ENCODE results near the gene SLC13A4.
"Not testable (repeated sequence)": the region's sequence is repeated elsewhere in the genome, so short reads cannot be mapped to it uniquely, and the experiment has no call there.

Gene SLC13A4

DNA sequence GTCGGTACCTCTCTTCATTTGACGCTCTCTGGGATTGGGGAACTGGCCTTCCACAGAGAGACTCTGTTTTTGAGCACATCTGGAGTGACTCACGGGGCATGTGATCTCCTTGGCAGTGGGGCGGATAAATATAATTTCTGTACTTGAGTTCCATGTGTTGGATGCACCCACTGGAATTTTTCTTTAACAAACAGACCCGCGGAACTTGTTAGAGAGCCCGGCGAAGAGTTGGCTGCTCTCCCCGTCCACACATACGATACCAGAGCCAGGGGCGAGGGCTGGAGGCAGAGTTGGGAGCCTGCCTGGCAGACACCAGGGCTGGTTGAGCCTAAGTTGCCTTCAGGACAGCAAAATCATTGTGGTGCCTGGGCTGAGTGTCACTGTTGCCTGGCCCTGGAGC is 20.8 kb upstream of the SLC13A4 start, which contains the start of gene FAM180A:
Gene FAM180A (minus strand): TSS at position 44 of the 400 bp plus-strand sequence. CDS start 233 bp downstream, outside the sequence.
- DNase-seq (ENCODE audit: low spot score) = no peak

DNA sequence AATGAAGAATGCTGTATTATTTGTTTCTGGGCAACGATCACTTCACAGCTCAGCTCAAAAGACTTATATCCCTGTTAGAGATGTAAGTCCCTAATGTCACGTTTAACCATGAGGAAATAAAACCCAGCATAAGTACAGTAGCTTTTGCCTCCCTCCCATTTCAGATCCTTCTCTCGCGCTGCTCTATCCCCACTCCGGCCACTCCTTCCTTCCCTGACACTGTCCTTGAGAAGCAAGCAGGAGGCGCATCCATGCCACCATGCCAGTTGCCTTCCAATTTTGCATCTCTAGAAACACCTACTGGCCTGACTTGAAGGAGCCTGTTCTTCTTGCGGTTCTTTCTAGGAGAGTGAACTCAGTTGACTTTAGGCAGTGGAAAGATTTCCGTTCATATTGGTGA is 19.4 kb upstream of the SLC13A4 start:
- DNase-seq (ENCODE audit: low spot score) = no peak

DNA sequence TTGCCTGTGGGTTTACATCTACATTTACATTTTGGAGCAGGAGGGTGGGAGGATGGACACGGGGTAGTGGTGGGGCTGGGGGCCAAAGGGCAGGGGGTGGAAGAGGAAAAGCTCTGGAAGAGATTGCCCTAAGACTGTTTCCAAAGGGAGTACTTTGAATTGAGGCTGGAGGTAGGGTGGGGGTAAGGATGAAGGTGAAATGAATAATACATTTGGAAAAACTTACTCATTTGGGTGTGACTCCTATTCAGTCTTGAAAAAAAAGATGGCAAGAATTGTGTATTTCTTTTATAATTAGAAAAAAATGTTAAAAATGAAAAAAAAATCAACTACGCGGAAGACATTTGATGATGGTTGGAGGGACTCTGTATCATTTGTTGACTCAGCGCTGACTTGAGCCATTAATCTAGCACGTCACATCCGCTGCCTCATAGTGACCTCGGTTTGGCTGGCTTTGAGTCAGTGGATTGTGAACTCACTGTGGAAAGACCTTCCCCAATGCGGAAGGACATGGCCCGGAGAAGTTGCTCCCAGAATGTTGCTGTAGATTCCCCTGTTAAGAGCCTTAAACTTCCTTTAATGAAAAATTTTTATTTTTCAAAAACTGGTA is 17.8 kb upstream of the SLC13A4 start:
- DNase-seq (ENCODE audit: low spot score) = no peak

DNA sequence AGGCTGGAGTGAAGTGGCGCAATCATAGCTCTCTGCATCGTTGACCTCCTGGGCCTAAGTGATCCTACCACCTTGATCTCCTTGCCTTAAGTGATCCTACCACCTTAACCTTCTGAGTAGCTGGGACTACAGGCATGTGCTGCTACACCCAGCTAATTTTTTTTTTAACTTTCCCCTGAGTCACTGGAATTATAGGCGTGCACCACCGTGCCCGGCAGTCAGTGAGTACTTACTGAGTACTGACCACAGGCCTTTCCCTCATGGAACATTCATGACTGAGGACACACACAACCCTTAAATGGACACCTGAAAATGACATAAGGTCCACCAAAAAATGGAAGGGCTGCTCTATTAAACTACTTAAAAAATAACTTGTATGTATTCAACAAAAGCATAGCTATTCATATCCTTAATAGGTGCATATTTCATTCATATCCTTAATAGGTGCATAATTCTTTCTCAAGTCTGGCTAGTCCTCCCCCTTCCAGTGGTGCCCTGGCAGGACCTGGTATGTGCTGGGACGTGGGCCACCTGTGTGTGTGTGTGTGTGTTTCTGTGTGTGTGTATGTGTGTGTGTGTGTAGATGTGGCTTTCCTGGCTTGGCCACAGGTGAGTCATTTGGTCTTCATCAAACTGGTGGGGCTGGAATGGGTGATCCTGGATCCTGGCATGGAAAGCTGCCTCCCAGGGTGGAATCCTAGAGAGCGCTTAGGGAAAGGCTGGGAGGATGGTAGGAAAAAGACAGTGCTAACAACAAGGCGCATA is 17.1 kb upstream of the SLC13A4 start:
- DNase-seq (ENCODE audit: low spot score) = peak; percentile 19

DNA sequence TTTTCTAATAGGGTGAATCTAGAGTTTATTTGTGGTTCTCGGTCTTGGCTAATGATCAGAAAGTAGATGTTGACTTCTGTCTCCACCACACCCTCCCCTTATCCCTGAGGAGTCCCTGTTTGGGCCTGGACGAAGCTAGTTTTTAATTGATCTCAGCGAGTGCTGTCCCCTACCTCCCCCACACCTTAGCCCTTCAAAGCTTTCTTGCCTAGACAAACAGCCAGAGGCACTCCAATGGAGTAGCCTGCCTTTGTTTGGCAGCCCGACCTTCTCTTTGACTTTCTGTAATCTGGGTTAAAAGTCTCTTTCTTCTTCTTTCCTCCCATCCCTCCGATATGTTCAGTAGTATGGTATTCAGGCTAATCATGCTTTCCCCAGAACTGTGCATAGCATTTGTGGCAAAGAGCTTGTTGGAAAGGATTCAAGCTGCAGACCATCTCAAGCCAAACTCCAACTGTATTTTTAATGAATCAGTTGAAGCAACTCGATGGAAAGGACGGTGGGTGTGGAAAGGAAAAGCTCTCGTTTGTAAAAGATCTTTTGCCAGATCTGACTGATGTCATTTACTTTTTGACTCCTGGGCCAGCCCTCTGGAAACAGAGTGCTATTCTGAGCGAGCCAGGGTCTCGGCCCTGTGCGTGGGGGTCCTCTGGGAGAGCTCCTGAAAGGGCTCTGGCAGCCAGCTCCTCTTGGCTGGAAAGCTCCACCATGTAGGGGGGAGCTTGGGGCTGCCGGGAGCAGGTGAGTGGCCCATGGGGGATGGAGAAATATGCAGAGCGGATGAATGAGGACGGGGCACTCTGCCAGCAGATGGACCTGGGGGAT is 16.1 kb upstream of the SLC13A4 start:
- DNase-seq (ENCODE audit: low spot score) = no peak

DNA sequence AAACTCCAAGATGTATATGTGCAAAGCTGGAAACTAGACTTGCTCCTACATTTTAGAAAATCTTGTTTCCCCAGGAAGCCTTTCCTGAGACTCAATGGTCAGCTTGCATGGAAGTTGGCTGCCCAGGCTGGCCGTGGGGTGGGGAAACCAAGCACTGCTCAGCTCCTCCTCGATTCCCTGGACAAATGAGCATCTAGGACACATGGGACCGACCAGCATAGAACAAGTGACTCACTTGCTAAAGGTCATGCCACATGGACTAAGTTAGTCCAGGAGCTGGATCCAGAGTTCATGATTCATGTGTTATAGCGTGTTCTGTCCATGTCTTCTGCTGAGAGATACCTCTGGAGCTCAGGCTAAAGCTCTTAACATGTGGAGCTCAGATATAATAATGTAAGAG is 14.4 kb upstream of the SLC13A4 start:
- no peak for DNase-seq (ENCODE audit: low spot score)

DNA sequence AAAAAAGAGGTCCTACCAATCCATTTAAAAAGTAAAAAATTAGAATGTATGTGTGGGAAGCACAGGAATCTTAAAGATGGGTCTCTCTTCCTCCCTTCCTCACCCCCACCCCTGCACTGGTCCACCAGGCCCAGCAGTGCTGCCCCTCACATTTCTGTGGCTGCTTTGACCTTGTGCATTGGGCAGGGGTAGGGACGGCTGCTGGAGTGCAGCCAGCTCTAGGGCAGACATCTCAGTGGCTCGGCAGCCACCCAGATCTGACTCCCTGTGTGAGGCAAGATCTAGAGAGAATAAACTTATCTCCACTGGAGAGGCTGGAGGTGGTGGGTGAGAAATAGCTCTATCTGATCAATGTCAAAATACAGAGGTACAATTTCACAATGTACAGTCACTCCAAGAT is 13.9 kb upstream of the SLC13A4 start:
- DNase-seq (ENCODE audit: low spot score) = no peak

DNA sequence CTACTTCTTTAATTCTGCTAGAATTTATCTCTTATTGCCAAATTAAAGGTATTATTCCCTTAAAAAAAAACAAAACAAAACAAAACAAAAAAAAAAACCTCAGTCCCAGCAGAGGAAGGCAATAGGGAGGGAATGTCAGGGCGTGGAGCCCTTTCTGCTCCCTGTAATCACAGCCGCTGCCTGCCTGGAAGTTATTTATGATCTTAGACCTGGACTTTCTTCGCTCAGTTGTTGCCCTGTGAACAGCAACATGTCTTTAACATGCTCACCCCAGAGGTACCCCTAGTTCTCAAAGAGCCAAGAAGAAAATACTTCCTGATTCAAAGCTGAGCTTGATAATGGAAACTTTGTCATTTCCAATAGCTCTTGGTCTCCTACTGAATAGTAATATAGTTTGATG is 12.9 kb upstream of the SLC13A4 start:
- no peak for DNase-seq (ENCODE audit: low spot score)

DNA sequence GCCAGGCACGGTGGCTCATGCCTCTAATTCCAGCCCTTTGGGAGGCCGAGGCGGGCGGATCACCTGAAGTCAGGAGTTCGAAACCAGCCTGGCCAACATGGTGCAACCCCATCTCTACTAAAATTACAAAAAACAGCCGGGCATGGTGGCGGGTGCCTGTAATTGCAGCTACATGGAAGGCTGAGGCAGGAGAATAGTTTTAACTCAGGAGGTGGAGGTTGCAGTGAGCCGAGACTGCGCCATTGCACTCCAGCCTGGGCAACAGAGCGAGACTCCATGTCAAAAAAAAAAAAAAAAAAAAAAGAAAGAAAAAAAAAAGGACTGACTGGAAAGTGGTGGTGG is 9.3 kb upstream of the SLC13A4 start:
- not testable (repeated sequence) for DNase-seq (ENCODE audit: low spot score)

DNA sequence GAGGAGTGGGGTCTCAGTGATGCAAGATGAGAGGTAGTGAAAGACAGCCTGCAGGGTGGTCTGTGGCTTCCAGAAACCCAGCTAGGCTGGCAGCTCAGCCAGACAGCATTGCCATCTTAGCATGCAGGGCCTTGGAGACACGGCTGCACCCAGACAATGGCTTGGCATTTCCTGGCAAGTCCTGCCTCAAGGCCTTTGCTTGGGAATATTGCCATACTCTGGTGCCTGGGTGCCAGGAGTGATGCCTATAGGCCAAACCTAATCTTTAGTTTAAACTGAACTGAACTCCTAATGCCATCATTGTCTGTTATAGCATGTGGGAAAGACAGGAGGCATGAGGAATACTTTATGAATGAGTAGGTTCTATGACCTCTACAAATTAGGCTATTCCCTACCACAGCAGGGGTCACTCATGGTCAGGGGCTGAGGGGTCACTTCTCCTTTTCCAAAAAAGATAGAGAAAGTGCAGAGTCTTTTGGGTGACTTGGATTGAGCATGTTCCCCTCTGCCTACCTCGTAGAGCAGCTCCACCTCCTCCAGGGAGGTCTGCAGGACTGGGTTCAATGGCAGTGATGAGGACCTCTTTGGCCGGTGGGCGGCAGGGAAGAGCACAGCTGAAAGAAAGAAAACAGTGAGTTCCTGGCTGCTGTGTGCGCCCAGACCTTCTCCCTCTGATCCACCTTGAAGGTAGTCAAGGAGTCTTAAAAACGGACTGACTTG is 8.8 kb upstream of the SLC13A4 start:
- no peak for DNase-seq (ENCODE audit: low spot score)

DNA sequence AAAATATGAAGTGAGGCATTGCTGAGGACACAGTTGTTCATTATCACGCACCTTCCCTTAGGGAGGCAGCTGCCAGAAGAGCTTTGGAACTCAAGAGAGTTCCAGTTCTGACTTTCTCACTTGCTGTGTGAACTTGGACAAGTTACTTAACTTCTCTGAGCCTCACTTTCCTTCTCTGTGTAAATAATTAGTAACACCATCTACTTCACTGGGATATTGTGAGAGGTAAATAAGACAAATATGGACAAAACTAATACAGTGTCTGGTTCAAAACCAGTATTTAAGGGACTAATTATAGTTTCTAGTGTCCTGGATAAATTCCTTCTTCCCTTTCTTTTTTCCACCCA is 6.3 kb upstream of the SLC13A4 start:
- DNase-seq (ENCODE audit: low spot score) = no peak

DNA sequence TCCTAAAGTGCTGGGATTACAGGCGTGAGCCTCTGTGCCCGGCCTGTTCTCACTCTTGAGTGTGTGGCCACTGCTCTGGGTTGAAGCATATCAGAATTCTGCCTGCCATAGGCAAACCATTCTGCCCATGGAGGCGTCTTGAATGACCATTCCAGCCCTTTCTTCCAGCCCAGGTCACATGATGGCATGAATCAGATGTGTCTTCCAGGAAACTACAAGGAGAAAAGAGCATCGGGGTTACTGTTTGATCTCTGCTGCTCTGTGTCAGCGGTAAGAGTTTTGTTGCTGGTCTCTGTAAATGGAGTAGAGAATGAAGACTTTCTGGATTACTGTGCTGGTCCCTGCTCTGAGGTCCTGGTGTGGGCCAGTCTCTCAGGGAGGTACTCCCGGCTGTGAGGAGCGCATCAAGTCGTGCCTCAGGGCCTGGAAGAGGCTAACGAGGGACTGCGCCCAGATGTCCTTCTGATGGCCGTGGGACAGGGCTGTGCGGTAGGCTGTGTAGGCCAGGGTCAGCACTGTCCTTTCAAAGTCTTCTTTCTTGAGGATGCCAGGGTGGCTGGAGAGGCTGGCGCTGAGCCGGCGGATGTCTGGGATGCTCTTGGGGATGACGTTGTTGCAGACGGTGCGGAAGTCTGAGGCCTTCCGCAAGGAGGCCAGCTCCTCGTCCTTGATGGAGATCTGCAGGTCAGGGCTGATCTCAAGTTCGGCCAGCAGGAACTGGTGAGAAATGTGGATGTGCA is 5.8 kb upstream of the SLC13A4 start:
- no peak for DNase-seq (ENCODE audit: low spot score)

DNA sequence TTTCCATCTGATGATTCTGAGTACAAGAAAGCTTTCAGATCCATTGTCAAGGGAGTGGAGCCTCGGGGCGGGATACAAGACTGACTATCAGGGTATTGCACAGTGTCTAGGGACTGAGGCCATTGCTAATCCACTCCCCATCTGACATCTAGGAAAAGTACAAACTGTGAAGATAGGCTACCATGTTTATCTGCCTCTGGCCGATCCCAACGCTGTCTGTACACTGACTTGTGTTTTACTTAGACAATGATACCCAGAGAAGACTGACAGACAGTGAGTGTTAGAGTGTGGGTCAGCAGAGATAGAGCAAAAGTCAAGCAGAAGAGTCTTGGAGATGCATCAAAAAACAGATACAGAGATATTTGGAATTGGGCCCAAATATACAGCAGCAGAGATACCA is 3.1 kb upstream of the SLC13A4 start:
- no peak for DNase-seq (ENCODE audit: low spot score)

DNA sequence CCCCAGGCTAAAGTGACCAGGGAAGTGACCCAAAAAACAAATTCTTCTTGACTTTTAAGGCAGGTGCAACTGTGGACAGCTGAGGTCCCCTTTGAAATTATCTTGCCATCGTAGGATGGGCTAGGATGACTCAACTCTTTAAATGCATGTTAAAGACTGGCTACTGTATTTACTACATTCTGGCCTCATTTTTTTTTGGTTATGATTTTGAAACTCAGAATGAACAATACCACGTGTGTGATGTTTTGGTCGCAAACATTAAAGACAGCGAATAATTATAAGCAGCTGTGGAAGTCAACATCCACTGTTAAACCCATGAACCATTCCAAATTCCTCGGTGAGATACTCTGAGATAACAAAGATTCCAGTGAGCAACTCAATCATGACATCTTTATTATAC is 1.2 kb upstream of the SLC13A4 start:
- no peak for DNase-seq (ENCODE audit: low spot score)

DNA sequence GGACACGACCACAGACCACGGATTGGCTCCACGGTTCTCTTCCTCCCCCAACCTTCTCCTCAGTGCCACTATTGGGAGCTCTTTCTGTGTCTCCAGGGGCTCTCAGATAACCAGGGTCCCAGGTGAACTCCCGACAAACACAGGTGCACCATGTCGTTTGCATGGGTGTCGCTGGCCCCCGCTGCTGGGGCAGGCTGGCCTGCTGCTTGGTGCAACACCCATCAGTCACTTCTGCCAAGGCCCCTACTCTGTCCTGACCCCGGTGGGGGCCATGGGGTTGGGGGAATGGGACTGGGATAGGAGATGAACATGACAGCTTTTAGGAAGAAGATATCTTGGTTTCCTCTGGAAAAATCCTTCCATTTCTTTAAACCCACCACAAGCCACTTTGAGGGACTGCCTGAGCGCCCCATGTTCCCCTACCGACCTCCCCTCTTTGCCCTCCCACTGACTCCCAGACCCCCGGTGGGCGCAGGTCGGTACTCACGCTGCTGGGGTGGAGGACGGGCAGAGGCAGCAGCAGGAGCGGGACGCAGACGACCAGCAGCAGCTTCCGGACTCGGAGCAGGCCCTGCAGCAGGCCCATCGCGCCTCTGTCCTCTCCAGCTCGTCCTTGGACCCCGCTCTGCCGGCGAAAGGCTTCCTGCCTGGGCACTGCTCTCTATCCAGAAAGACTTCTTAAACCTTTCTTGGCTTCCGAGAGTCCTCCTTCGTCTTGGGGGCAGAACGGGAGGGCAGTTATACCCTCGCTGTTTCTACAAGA is 894 bp downstream of the SLC13A4 start:
- no peak for DNase-seq (ENCODE audit: low spot score)

DNA sequence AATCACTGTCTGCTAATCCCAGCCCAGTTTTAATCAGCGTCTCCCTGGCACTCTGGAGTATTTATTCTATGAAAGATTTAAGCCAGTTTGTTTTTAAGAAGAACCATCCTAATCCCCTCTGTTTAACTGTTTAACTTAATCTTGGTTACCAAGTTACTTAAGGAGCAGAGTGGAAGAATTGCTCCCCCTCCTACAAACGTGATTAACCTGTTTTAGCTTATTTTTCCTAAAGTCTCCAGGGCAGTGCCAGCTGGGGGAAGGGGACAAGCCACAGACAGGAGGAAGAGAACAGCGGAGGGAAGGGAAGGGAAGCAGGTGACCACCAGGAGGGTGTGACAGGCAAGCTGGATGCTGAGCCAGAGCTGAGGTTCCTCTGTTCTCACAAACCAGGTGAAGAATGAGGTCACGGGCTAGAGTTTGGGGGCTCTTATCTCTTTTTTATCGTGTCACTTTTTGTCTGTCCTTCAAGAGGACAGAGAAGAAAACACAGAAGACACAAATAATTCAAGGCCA is 1.7 kb downstream of the SLC13A4 start:
- DNase-seq (ENCODE audit: low spot score) = no peak

DNA sequence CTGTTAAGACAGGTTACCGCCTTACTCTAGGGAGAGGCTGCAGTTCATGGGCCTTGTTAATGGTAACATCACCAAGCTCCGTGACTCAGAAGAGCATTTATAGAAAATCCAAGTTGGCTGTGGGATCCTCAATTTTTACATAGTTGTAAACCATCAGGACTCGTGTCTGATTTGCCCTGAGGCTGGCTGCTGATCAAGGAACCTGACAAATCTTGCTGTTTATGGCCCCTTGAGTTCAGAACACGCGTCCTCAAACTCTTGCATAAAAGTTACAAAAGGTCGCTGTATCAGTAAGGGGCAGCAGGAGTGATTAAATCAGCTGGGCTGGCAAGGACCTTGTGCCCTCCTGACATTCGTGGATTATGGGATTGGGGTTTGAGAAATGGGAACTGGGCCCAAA is 4.6 kb downstream of the SLC13A4 start:
- no peak for DNase-seq (ENCODE audit: low spot score)

DNA sequence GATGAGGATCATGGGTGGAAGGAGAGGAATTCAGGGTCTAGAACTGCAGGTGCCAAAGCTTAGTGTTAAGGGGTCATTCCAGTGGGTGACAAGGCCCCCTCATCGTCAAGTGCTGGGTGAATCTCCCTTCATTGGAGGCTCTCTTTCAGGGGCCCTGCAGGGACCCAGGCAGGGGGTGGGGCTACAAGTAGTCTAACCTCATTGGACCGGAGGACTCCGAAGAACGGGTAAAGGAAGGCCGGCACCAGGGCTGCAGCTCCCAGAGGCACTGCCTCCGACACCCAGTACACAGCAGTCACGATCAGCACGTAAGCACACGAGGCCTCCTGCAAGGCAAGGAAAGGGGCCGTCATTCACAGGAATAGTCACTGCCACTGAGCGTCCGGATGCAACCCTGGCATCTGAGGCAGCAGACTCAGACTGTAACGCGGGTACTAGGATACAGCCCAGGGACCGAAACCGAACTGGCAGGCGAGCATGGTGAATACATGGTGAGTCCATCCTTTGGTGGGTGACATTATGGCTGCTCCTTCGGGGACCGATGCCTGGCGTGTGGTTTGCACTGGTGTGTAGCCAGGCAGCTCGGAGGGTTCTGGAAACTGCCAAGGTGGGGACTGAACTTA is 6.7 kb downstream of the SLC13A4 start:
- DNase-seq (ENCODE audit: low spot score) = no peak

DNA sequence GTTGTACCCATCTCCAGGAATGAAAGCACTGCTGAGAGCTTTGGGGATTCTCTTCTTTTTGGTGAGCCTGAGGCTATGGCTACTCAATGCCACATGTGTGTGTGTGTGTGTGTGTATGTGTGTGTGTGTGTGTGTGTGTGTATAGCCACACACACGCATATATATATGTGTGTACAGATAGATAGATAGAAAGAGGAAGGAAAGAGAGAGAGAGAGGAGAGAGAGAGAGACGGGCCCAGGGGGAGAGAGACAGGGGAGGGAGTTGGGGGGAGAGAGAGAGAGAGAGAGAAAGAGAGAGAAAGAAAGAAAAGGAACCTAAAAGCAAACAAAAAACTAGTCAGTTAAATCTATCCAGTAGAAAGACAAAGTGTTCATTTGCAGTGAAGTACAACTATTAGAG is 8.3 kb downstream of the SLC13A4 start:
- no peak for DNase-seq (ENCODE audit: low spot score)

DNA sequence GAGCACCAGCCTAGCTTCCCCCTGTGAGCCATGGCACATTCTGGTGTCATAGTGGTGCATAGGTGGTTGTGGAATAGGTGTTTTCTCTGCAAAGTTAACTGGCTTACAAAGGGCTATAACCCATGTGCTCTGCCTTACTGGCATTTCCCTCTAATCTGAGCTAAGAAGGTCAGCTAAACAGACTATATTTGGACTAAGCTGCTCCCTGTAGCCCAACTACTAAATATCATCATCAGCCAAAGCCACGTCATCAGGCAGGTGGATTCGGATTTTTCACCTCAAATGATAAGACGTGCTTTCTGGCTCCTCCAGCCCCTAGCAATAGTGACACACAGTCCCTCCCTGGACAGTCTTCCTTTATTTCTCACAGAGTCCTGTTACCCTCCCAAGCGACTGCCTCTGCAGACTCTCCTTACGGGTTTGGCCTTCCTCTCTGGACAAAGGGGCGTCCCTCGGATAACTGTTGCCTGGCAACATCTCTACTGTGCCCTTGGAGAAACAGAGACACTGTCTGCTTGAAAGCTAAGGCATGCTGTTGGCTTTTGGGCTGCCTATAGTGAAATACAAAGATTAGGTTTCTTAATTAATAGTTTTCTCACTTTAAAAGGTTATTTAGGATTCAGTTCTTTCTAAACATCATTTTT is 9.1 kb downstream of the SLC13A4 start:
- DNase-seq (ENCODE audit: low spot score) = no peak

Measured in LoVo (cell line).